GM15510 (cell line): ENCODE results near the gene ARID1A.
A peak's percentile ranks its signal among the peaks of the same experiment; 100 is the strongest.

Experiments used
- POLR2A ChIP-seq: IDR thresholded peaks from 3 replicates; pipeline ENCODE4 v1.6.1; 2011; ENCODE audit warnings: borderline replicate concordance; ENCODE audit not compliant: insufficient read length; ENCODE audit errors: extremely low read depth

Gene ARID1A

GRCh38 chr1:26696654-26697430, 1.0 kb downstream of the ARID1A start:
- TF ChIP-seq POLR2A = peak; percentile 68

DNA sequence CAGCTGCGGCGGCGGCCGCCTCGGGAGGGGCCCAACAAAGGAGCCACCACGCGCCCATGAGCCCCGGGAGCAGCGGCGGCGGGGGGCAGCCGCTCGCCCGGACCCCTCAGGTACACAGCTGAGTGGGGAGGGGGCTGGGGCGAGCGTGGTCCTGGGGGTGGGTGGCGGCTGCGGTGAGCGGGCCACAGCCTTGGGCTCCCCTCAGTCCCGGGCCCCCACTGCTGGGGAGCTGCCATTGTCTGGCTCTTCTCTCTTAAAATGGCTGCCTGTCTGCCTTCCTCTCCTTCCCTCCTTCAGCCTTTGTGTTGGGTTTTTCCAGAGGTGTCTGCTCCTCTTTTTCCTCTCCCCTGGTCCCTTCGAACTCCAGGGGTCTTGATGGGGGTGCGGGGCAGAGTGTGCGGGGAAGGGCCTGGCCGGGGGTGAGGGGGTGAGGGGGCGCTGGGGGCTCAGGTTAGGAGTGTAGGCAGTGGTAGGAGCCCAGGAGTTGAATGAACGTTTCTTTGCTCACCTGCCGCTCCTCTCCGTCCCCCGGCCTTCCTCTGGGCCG, 1.7 kb downstream of the ARID1A start:
- TF ChIP-seq POLR2A = no peak

DNA sequence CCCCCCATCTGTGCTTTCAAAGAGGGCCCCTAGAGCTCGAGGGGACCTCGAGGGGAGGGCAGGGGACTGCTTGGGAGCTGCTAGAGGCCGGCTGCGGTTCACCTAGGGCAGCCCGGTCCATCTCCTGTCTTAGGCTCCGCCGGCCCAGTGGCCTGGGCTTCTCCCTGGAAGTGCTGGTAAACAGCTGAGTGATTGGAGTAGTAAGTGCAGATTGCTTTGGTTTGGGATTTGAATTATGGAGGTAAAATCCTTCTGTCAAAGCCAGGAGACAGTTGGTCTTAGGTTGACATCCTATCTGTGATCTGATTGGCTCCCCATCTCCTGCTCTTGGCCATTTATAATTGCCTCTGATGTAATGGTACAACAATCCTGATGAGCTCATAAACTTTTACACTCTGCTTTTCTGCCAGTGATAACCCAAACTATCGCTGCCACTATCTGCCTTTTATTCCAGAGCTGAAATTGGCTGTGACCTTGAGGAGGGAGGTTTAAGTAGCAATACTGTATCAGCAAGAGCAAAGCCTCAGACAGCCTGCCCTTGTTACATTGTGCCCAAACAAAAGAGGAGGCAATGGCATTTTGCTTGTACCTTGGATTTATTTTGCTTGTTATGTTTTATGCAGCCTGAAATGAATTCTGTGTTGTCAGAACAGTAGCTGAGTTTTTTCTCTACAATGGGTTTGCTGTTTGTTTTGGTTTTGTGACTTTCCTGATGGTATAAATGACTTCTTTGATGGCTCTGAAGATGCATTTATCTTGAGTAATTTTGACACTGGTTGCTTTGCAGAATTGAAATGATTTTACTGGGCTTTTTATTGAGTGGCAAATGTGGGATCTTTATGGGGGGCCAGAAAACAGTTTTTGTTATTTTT, 2.4 kb downstream of the ARID1A start:
- no peak for TF ChIP-seq POLR2A

GRCh38 chr1:26700711-26701110, 4.9 kb downstream of the ARID1A start:
- TF ChIP-seq POLR2A = no peak

DNA sequence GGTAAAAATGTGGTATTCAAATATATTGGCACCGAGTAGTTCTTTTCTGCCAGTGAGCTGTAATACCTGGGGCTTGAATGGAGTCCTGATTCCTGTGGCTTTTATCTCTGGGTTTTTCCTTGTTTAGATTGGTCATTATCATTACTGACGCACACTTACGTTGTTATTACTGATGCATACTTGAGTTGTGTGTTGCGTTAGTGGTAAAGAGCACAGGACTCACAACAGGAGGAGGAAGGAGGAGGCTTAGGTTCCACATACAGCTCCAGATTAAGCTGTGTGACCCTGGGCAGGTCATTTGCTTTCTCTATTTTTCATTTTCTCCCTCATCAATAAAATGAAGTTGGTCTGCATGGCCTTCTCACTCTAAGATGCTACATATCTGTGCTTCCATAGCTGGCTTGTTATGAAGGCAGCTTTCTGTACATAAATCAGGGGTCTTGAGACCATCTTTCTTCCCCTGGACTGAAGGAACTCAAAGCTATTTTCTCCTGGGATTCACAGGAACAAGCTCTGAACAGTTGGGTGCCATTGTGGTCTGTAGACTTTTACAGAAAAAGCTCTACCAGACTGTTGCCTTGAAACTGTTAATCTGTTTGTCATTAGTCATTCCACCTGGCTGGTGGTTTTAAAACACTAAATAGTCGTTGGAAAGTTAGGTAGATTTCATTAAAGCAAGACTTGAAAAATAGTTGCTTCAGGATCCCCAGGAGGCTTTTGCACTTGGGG, 5.6 kb downstream of the ARID1A start:
- no peak for TF ChIP-seq POLR2A

DNA sequence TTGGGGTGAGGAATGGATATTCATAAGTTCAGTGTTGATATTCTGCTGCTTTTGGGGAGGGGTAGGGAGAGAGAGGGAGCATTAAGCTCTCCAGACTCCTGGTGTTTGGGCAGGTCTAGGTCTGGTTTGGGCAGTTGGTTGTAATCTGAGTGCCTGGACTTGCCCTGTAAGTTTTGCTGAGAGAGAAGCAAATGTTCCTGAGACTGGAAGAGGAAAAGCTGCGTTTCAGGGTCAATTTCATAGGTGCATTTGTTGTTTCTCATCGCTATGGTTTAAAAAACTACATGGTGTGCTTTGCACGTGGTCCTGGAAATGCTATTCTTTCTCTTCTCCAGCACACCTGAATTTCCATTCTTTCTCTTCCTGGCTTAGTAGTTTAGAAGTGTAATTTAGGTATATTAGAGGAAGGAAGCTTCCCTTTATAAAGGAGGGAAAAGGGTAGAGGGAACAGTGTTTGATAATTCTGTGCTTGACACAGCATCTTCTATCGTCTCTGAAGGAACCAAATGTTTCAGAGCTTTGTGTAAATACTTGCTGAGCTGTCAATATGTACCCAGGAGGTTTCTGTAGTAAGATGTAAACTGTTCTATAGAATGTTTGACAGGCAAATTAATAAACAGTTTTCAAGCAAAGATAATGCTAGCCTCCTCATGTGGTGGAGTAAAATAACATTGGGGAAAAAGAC, 6.3 kb downstream of the ARID1A start:
- no peak for TF ChIP-seq POLR2A

DNA sequence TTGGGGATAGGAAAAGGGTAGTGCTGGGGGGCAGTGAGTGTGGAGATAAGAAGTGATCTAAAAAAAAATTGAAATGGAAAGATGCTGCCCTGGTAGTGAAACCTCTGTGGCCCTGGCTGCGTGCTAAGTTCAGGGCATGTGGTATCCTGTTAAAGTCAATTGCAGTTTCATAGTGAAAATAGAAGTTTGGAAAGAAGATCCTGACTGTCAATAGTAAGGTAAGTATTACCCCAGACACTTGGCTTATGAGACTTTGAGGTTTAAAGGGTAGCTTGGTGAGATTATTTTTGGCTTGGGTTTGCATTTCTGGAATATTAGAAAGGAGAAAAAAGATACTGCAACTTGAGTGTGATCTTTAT, 6.8 kb downstream of the ARID1A start:
- no peak for TF ChIP-seq POLR2A

DNA sequence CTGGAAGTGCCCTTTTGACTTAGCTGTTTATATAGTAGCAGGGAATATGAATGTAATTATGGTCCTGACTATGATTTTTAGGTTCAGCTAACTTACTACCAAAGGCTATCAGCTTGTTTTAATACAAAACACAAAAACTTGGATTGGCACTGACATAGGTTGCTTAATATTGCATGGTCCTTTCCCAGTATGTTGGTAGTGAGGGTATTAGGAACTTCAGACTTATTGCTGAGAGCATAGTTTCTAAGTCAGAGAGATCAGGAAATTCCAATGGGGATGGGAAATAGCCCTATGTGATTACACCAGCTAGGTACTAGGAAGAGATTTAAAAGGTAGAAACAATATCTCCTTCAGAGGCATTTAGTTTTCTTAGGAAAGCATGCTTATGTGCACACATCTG, 7.7 kb downstream of the ARID1A start:
- no peak for TF ChIP-seq POLR2A

GRCh38 chr1:26704629-26705028, 8.8 kb downstream of the ARID1A start:
- no peak for TF ChIP-seq POLR2A

GRCh38 chr1:26705788-26706311, 10.0 kb downstream of the ARID1A start:
- no peak for TF ChIP-seq POLR2A

DNA sequence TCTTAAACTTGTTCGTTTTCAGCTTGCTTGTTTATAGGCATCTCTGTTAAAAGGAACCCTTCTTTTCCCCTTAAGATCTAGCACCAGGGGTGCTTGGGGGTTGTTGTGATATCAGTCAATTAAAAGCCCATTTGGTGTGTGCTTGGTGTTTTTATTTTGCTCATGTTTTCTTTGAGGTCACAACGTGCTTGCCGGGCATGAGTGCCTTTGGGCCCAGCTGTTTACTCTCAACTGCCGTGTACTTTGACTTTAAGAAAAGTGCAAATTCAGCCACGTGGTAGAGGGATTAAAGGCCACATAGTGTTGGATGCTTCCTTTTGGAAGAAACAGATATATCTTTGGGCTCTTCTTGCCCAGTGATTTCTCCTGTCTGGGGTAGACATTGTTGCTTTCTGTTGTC, 10.5 kb downstream of the ARID1A start:
- TF ChIP-seq POLR2A = no peak

GRCh38 chr1:26710811-26711210, 15.0 kb downstream of the ARID1A start:
- no peak for TF ChIP-seq POLR2A

DNA sequence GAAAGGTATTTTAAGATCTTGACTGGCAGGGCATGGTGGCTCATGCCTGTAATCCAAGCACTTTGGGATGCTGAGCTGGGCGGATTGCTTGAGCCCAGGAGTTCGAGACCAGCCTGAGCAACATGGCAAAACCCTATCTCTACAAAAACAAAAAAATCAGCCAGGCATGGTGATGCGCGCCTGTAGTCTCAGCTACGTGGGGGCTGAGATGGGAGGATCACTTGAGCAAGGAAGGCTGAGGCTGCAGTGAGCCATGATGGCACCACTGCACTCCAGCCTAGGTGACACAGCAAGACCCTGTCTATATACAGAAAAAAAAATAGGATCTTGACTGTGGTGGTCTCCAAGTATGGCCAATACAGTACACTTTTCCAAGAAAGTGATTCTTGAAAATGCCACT, 16.0 kb downstream of the ARID1A start:
- TF ChIP-seq POLR2A = no peak

GRCh38 chr1:26717017-26717491, 21.2 kb downstream of the ARID1A start:
- no peak for TF ChIP-seq POLR2A
